ENCODE data around the gene MMD. TPM values are rescaled to one million over a fixed set of nuclear protein-coding genes. Genes with fewer than 3 reads are reported as not detected.

Gene MMD
- total and polyA plus RNA-seq, 4 donors: 37.4 to 122 (median 107) TPM

DNA sequence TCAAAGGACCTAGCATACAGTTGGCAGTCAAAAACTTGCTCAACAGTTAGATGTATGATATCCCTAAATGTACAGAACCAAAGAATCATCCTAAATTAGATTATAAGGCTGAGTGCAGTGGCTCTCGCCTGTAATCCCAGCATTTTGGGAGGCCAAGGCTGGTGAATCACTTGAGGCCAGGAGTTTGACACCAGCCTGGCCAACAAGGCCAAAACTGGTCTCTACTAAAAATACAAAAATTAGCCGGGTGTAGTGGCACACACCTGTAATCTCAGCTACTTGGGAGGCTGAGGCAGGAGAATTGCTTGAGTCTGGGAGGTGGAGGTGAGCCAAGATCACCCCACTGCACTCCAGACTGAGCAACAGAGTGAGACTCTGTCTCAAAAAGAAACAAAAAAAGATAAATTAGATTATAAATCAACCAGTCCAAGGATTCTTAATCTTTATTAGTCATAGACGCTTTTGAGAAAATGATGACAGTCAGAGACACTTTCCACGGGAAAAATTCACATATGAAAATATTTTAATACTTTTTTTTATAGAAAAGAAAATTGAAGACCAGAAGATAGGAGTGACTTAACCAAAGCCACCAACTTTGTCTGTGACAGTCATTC, 77.6 kb downstream of the MMD start:
- Histone ChIP-seq H3K27me3 (ENCODE audit: control insufficient read depth, insufficient read depth, low read length) (no peaks in the 10 kb centered on the region), H3K36me3 (ENCODE audit: control insufficient read depth, insufficient read depth, low read length) (no peaks in the 10 kb centered on the region), H3K9me3 (ENCODE audit: control insufficient read depth, insufficient read depth, low read length) (peaks cover 2% of the 10 kb centered on the region), H3K4me1 (ENCODE audit: control insufficient read depth, insufficient read depth, low read length) (no peaks in the 10 kb centered on the region), H3K4me3 (ENCODE audit: low read depth, low read length) (no peak overlapping the region), H3K27ac (ENCODE audit: low read depth, low read length) (no peak overlapping the region)
- DNase-seq (ENCODE audit: low read depth in 4 of 6, low spot score in 6 of 6): no peak
- no CpG with 5 or more reads among the region's 4 CpGs for WGBS (ENCODE audit: insufficient coverage)

DNA sequence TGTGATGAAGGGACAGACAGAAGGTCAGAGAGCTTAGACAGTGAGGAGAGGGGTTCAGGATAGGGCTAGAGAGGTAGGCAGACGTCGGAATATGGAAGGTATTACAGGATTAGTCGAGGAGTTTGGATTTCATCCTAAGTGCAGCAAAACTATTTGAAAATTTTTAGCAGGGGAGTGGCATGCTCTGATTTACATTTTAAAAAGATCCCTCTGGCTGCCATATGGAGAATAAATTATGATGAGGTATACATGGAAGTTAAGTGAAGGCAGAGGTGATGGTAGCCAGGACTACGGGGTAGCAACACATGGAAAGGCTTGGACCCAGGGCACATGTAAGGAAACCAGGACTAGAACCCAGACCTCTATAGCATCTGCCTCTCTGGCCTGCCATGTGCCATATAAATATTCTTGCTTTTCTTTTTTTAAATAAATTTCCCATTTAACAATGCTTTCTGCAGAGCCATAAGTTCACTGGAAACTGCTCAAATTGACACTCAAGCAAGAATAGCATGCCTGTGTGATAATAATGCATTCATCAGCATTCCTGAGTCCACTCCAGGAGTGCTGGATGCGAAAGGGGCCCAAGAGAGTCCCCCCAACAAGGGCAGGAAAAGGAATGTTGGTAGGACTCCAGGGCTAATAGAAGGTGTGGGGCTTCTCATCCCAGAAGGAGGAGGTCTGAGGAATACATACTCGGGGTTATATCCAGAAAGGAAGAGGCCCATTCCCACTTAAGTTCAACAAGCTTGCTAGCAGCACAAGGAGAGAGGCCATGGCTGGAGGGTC, 78.6 kb downstream of the MMD start:
- no peaks in the 10 kb centered on the region for H3K36me3 ChIP-seq (ENCODE audit: control insufficient read depth, insufficient read depth, low read length)
- no peaks in the 10 kb centered on the region for H3K4me1 ChIP-seq (ENCODE audit: control insufficient read depth, insufficient read depth, low read length)
- no peak overlapping the region for H3K27ac ChIP-seq (ENCODE audit: low read depth, low read length)
- no peaks in the 10 kb centered on the region for H3K27me3 ChIP-seq (ENCODE audit: control insufficient read depth, insufficient read depth, low read length)
- H3K9me3 ChIP-seq (ENCODE audit: control insufficient read depth, insufficient read depth, low read length): peaks cover 2% of the 10 kb centered on the region
- DNase-seq (ENCODE audit: low read depth in 4 of 6, low spot score in 6 of 6): no peak
- H3K4me3 ChIP-seq (ENCODE audit: low read depth, low read length): no peak overlapping the region
- 90% methylated on average over 3 of the region's 6 CpGs for WGBS (ENCODE audit: insufficient coverage)

Other genes starting within 250 kb of the MMD start
- 100 to 1,000 TPM in 1 of 2 donors, 10 to 100 TPM in 1; 35.6 to 127 TPM for gene HLF, start 156.9 kb downstream of the MMD start, total RNA-seq
- 10 to 100 TPM in 1 of 2 donors, 1 to 10 TPM in 1; 8.1 to 27.5 TPM for gene HLF, start 156.9 kb downstream of the MMD start, polyA plus RNA-seq (ENCODE audit: insufficient read length in 2 of 2)
- gene SMIM36, start 89.6 kb upstream of the MMD start, total RNA-seq: not detected
- under 1 TPM in 1 of 2 donors, not detected in 1; 0.18 TPM for gene SMIM36, start 89.6 kb upstream of the MMD start, polyA plus RNA-seq (ENCODE audit: insufficient read length in 2 of 2)